ENCODE measurements around the gene XIRP1. TPM values are rescaled to one million over a fixed set of nuclear protein-coding genes. Genes with fewer than 3 reads are reported as not detected.

The XIRP1 gene
- total RNA-seq, 1 experiment from 2014 or later, result not detected

DNA sequence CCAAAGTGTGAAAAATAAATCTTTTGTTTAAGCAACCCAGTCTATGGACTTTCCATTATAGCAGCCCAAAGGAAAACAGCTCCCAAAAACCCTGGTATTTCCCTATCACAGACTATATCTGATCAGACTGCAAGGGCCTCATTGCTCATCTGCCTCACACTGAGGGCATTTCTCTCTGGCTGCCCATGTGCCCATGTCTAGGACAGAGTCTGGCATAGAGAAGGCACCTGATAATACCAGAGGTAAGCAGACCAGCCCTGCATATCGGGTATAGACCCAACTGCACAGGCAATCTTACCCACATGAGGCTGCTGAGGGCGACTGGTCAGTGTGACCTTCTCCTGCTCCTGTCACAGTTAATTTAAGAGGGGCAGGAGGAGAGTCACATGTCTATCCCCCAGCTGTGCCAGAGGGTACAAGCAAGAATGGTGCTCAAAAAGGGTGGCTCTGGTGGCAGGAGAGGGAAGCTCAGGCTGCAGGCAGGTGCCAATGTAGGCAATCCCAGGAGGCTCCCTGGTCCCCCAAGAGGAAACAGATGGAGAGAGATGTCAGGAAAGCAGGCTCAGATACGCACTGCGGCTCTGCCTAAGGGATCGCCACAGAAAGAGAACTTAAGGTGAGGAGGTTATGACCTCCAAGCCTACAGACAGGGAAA, 42.1 kb downstream of the XIRP1 start:
- Histone ChIP-seq H3K27ac (ENCODE audit: low read length) (peak overlapping the region; percentile 49; the same call in 1 of the 2 replicates), H3K4me3 (ENCODE audit: low read depth in 2 of 2, low read length in 2 of 2) (peak overlapping the region; percentile 67 to 75; a peak in 3 of 4 replicates), H3K27me3 (ENCODE audit: control insufficient read depth, insufficient read depth, low read length) (no peaks in the 10 kb centered on the region), H3K36me3 (ENCODE audit: control insufficient read depth, insufficient read depth, low read length) (no peaks in the 10 kb centered on the region; the same call in 1 of the 2 replicates), H3K4me1 (ENCODE audit: control insufficient read depth, insufficient read depth, low read length) (peaks cover 64% of the 10 kb centered on the region), H3K9me3 (ENCODE audit: control insufficient read depth, insufficient read depth, low read depth, low read length) (no peaks in the 10 kb centered on the region)
- ChIA-PET POLR2A (no interaction called here), CTCF (no interaction called here)
- DNase-seq (ENCODE audit: low read depth, low spot score) (no peak), ATAC-seq (no peak)
- in situ Hi-C loops (cut with HindIII; ENCODE audit: low pct_unique_long_range_greater_than_20kb, low sequenced_read_pairs), result no loop called here
- BruUV-seq (replicated peaks), result no TSS peak
- TF ChIP-seq TCF7L2 (IDR thresholded peaks at IDR 0.05; ENCODE audit: low read depth, low read length) (no peak), SIN3A (IDR thresholded peaks at IDR 0.05; ENCODE audit: borderline replicate concordance, insufficient read depth, low read depth, low read length) (no peak), POLR2AphosphoS5 (IDR thresholded peaks at IDR 0.05; ENCODE audit: low read depth, low read length) (no peak)
- TF ChIP-seq, protein P1, sequence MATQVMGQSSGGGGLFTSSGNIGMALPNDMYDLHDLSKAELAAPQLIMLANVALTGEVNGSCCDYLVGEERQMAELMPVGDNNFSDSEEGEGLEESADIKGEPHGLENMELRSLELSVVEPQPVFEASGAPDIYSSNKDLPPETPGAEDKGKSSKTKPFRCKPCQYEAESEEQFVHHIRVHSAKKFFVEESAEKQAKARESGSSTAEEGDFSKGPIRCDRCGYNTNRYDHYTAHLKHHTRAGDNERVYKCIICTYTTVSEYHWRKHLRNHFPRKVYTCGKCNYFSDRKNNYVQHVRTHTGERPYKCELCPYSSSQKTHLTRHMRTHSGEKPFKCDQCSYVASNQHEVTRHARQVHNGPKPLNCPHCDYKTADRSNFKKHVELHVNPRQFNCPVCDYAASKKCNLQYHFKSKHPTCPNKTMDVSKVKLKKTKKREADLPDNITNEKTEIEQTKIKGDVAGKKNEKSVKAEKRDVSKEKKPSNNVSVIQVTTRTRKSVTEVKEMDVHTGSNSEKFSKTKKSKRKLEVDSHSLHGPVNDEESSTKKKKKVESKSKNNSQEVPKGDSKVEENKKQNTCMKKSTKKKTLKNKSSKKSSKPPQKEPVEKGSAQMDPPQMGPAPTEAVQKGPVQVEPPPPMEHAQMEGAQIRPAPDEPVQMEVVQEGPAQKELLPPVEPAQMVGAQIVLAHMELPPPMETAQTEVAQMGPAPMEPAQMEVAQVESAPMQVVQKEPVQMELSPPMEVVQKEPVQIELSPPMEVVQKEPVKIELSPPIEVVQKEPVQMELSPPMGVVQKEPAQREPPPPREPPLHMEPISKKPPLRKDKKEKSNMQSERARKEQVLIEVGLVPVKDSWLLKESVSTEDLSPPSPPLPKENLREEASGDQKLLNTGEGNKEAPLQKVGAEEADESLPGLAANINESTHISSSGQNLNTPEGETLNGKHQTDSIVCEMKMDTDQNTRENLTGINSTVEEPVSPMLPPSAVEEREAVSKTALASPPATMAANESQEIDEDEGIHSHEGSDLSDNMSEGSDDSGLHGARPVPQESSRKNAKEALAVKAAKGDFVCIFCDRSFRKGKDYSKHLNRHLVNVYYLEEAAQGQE (IDR thresholded peaks at IDR 0.05; ENCODE audit: insufficient read depth in 1 of 2, low read depth in 2 of 2, low read length in 1 of 2), result no peak
- TF ChIP-seq, protein P2, sequence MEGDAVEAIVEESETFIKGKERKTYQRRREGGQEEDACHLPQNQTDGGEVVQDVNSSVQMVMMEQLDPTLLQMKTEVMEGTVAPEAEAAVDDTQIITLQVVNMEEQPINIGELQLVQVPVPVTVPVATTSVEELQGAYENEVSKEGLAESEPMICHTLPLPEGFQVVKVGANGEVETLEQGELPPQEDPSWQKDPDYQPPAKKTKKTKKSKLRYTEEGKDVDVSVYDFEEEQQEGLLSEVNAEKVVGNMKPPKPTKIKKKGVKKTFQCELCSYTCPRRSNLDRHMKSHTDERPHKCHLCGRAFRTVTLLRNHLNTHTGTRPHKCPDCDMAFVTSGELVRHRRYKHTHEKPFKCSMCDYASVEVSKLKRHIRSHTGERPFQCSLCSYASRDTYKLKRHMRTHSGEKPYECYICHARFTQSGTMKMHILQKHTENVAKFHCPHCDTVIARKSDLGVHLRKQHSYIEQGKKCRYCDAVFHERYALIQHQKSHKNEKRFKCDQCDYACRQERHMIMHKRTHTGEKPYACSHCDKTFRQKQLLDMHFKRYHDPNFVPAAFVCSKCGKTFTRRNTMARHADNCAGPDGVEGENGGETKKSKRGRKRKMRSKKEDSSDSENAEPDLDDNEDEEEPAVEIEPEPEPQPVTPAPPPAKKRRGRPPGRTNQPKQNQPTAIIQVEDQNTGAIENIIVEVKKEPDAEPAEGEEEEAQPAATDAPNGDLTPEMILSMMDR (IDR thresholded peaks at IDR 0.05), result no peak
- intact Hi-C loops (cut with micrococcal nuclease; ENCODE audit: unreplicated experiment), result no loop called here

DNA sequence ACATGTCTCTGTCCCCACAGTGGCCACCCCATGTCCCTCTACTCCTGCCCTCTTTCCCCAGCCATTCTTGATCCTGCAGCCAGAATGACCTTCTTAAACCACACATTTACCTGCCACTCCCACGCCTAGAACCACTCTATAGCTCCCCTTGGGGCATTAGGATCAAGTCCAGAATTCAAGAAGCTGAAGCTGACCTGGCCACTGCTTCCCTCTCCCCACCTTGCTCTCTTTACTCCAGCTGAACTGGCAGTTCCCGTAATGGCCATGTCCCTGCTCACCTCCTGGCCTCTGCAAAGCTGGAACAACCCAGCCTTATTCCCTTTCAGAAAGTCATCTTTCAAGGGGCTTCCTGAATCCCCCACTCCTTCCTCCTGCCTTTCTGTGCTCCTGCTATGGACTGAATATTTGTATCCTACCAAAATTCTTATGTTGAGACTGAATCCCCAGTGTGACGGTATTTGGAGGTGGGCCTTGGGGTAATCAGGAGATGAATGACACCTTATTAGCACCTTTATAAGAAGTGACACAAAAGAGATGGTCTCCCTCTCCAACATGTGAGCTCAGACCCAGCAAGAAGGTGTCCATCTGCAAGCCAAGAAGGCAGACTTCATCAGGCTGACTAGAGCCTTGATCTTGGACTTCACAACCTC, 42.8 kb downstream of the XIRP1 start:
- ChIA-PET CTCF (no interaction called here), POLR2A (no interaction called here)
- no peaks in the 10 kb centered on the region; the same call in 1 of the 2 replicates for H3K36me3 ChIP-seq (ENCODE audit: control insufficient read depth, insufficient read depth, low read length)
- H3K27ac ChIP-seq (ENCODE audit: low read length), result peak overlapping the region; percentile 44; the same call in 1 of the 2 replicates
- in situ Hi-C loops (cut with HindIII; ENCODE audit: low pct_unique_long_range_greater_than_20kb, low sequenced_read_pairs), result no loop called here
- BruUV-seq (replicated peaks), result no TSS peak
- H3K4me3 ChIP-seq (ENCODE audit: low read depth in 2 of 2, low read length in 2 of 2), result no peak overlapping the region
- H3K9me3 ChIP-seq (ENCODE audit: control insufficient read depth, insufficient read depth, low read depth, low read length), result no peaks in the 10 kb centered on the region
- H3K4me1 ChIP-seq (ENCODE audit: control insufficient read depth, insufficient read depth, low read length), result peaks cover 61% of the 10 kb centered on the region
- DNase-seq (ENCODE audit: low read depth, low spot score) (no peak), ATAC-seq (no peak)
- no peak for TF ChIP-seq TCF7L2 (IDR thresholded peaks at IDR 0.05; ENCODE audit: low read depth, low read length)
- H3K27me3 ChIP-seq (ENCODE audit: control insufficient read depth, insufficient read depth, low read length), result no peaks in the 10 kb centered on the region
- intact Hi-C loops (cut with micrococcal nuclease; ENCODE audit: unreplicated experiment), result no loop called here

DNA sequence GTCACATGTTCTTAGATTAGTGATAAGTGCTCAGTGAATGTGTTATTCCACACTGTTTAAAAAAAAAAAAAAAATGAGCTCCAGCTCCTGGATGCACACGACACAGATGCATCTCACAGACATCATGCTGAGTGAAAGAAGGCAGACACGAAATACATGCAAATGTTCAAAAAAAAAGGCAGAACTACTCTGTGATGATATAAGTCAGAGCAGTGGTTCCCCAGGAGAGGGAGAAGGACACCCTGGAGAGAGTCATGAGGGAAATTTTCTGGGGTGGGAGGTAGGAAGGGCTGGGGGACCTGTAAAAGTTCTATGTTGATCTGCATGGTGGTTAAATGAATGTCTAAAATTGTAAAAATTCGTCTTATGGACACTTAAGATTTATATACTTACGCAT, 43.3 kb downstream of the XIRP1 start:
- ChIA-PET POLR2A (no interaction called here), CTCF (no interaction called here)
- BruUV-seq (replicated peaks), result no TSS peak
- TF ChIP-seq TCF7L2 (IDR thresholded peaks at IDR 0.05; ENCODE audit: low read depth, low read length) (no peak), SIN3A (IDR thresholded peaks at IDR 0.05; ENCODE audit: borderline replicate concordance, insufficient read depth, low read depth, low read length) (no peak), POLR2AphosphoS5 (IDR thresholded peaks at IDR 0.05; ENCODE audit: low read depth, low read length) (no peak)
- TF ChIP-seq, protein P1 (IDR thresholded peaks at IDR 0.05; ENCODE audit: insufficient read depth in 1 of 2, low read depth in 2 of 2, low read length in 1 of 2), result no peak
- TF ChIP-seq, protein P2 (IDR thresholded peaks at IDR 0.05), result no peak
- intact Hi-C loops (cut with micrococcal nuclease; ENCODE audit: unreplicated experiment), result no loop called here
- no peak for DNase-seq (ENCODE audit: low read depth, low spot score)
- no peaks in the 10 kb centered on the region for H3K27me3 ChIP-seq (ENCODE audit: control insufficient read depth, insufficient read depth, low read length)
- peaks cover 55% of the 10 kb centered on the region for H3K4me1 ChIP-seq (ENCODE audit: control insufficient read depth, insufficient read depth, low read length)
- in situ Hi-C loops (cut with HindIII; ENCODE audit: low pct_unique_long_range_greater_than_20kb, low sequenced_read_pairs), result no loop called here
- no peaks in the 10 kb centered on the region; the same call in 1 of the 2 replicates for H3K36me3 ChIP-seq (ENCODE audit: control insufficient read depth, insufficient read depth, low read length)
- ATAC-seq, result no peak
- no peaks in the 10 kb centered on the region for H3K9me3 ChIP-seq (ENCODE audit: control insufficient read depth, insufficient read depth, low read depth, low read length)
- H3K4me3 ChIP-seq (ENCODE audit: low read depth in 2 of 2, low read length in 2 of 2), result no peak overlapping the region
- H3K27ac ChIP-seq (ENCODE audit: low read length), result peak overlapping the region; percentile 79

Data from Panc1 (cell line).